NCI-H2107 (cell line): ENCODE results near the gene SYT1.

Experiments
- DNase-seq: peaks from one replicate; lab custom pipeline; 2025; lab: John Stamatoyannopoulos, UW

The SYT1 gene

DNA sequence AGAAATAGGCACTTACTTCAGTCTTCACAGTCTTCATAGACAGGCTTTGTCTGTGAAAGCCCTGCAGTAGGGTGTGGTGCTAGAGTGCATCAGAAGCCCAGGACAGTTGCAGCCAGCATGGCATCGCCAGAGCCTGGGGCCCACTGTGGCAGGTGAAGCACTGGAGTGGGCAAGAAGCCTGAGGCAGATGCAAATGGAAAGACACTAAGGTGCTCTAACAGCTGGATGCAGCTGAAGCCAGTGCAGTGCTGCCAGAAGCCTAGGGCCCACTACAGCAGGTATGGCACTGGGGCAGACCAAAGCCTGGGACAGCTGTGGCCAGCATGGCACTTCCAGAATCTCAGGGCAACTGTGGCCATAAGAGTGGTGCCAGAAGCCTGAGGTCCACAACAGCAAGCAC, 358.6 kb downstream of the SYT1 start:
- no peak for DNase-seq

GRCh38 chr12:79223761-79224160, 359.2 kb downstream of the SYT1 start:
- DNase-seq: no peak

DNA sequence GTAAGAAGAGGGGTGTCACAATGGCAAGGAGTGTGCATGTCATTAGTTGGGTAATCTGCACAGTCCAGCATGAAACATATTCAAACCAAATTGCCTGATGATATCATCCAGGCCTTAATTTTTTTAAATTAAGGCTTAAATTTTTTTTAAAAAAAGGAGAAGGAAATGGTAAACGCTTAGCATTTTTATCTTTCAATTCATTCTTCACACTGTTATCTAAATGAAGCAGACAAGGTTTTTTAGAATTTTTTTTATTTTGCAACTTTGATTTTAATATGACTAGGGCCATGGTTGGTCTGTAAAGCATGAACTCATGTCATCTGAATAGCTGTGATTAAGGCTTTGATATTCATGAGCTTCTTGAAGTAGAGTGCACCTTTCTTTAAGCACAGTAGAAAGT, 362.5 kb downstream of the SYT1 start:
- no peak for DNase-seq

- DNase-seq: no peak
Measured at GRCh38 chr12:79227646-79228045, 363.1 kb downstream of the SYT1 start.

- DNase-seq: peak; percentile 79
Measured at GRCh38 chr12:79233341-79233781, 368.8 kb downstream of the SYT1 start.

GRCh38 chr12:79236920-79237319, 372.3 kb downstream of the SYT1 start:
- no peak for DNase-seq

DNA sequence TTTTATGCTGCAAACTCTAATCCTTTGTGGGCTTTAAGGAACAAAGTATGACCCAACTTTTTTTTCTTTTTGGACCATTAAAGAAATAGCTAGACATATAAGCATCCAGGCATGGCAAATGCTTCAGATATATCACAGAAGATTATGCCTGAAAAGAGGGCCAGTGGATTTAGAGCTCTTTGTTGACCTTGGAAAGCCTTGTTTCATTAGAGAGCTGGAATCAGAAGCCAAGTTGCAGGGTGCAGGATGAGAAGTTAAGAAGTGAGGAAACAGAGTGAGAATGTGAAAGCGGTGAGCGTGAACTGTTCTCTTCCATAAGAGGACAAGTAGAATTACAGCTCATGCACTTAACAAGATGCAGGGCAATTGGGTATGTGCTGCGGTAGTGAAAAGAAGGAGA, 373.7 kb downstream of the SYT1 start:
- no peak for DNase-seq

- DNase-seq: no peak
Measured at GRCh38 chr12:79247494-79247893, 382.9 kb downstream of the SYT1 start.

DNA sequence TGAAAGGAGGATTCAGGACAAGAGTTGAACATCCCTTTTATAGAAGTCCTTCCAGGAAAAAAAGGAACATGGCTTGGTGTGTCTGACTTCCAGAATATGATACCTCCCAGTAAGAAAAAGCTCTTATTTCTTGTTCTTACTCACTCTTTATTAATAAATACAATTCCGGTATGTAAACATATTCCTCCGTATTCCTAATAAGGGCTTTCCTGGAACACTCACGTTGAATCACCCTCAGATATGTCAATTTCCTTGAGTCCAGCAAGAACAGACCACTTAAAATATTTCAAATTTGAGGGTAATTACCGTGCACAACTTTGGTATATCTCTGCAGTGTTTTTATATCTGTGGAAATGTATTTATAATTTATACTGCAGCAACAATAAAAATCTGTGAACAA, 385.6 kb downstream of the SYT1 start:
- DNase-seq: no peak

DNA sequence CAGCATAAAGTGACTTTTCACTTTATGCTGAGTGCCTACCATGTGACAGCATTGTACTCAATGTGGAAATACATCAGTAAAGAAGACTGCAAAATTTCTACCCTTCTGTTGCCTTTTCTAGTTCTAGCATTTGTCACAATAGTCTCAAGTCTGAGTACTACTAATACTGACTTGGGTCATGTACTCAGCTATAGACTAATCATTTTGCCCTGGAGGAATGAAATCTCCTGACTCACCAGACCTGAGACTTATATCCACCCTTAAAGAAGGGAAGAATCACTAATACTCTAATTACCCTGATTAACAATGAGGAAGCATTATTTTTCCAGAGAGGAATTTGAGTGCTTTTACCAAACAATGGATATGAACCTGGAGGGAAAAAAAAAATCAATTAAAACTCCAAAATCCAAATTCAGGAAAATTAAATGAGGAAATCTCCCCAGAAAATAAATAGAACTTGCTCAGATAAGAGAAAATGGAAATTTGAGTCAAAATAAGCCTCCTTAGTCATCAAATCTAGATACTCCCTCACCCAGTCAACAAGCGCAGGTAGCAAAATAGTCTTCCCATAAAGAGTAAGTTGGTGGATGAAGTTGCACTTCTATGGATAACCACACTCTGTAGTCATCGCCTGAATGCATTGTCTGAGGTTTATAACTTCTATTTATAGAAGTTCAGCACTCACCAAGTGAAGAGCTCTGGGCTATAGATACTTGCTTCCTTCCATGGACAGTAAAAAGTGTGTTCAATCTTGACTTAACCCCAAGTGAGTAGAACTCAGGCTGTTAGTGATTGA, 386.6 kb downstream of the SYT1 start:
- no peak for DNase-seq

GRCh38 chr12:79252358-79253075, 387.9 kb downstream of the SYT1 start:
- DNase-seq: no peak

DNA sequence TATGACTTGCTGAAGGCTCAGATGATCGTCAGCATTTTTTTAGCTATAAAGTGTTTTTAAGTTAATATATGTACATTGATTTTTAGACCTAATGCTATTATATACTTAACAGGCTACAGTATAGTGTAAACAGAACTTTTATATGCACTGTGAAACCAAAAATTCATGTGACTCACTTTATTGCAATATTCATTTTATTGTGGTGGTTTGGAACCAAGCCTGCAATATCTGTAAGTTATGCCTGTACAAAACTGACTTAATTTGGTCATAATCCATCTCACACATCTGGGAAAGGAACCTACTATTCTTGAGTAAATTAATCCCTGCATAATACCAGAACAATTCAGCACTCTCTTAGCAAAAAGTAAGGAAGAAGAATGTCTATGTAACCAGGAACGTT, 390.7 kb downstream of the SYT1 start:
- DNase-seq: no peak

DNA sequence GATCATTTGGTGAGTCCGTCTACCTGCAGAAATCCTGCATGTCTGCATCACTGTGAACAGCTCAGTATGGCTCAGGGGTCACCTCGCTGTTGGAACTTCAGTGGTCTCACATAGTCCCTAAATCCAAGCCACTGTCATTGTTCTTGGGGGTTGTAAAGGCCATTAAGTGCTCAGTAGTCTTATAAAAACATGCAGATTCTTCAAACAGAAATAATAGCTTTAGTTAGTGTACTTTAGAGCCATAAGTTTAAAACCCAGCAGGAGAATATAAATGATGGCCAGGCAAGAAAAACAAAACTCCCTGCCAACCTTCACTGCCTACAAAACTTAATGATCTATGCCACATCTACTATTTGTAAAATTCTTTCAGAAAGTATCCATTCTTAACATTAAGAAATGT, 396.3 kb downstream of the SYT1 start:
- DNase-seq: no peak

DNA sequence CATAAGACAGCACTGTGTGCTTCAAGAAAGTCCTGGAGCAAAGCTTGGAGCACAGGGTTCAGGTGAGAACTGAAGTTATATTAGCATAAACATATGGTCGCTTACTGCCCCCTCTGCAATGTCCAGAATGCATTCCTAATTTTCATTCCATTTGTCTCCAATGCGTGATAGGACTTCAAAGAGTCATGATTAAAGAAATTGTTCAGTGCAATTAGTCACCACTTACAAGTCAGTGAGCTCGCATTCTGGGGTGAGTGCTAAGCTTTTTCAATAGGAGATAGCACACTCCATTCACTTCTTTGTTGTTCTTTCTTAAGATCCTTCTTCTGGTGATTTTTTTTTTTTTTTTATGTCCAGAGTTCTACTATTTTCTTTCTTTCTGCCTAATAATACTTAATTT, 398.4 kb downstream of the SYT1 start:
- DNase-seq: no peak

DNA sequence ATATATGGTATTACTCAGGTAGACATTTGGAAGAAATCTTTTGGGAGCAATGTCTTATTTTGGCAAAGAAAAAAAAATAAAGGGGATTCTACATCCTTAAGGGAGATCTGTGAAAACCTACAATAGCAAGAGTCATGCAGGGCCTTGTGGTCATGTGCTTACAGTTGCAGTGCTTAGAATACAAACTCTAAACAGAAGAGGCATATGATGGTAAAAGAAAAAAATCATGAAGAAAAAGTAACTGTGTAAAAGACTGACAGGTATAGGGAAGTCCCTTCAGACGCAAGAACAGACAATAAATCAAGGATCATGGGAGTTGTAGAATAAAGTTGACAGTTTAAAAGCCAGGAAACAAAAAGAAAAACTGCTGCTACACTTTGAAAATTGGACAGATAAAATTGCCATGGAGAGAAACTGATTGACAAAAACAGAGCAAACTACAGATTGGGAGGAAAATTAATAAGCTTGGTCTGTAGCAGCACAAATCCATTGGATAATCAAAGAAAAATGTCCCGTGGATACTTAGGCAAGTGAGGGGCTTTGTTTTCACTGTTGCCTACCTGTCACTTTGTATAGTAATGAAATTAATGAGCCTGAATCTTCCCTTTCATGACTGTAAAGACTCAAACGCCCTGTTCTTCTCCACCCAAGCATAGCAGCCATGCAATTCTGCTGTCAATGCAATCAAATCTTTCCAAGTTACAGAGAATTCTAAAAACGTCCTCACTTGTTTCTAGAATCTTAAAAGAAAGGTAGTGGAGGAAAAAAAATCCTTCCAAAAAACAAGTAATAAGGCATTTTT, 402.0 kb downstream of the SYT1 start:
- DNase-seq: no peak

DNA sequence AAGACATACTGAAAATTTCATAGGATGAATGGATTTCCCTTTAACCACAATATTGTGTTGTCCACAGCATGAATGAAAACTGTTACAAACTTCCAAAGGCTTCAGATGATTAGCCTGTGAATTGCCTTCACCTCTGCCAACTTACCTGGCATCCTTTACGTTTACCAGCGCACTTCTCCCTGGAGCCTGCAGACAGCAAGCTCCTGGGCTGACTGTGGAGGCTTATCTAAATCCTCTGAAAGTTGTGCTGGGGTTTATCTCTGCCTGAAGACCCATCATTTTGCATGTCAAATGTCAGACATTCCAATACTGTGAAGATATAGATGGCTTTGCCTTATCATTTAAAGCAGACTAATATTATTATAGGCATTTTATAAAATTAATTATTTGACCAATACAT, 403.0 kb downstream of the SYT1 start:
- DNase-seq: no peak

DNA sequence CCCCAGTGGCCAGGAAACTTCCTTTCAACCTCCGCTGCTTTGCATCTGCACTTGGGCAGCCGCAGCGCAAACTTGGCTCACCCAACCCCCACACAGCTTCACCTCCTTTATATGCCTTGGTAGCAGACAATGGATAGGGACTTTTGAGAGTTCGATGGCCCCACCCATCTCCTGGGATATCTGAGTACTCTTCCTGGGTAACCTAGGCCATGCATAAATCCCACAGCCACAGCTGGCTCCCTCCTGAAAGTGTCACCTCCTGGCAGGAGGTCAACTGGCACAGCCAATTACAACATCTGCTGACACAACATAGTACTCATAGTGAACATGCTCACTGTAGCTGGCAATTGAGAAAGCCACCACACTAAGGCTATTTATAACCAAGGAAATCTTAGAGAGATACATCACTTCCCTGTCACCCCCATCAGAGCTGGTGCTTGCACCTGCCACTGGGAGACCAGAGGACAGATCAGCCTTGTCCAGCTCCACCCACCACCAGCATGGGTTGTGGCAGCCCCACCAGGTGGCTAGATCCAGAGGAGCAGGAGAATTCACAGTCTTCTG, 410.0 kb downstream of the SYT1 start:
- DNase-seq: peak; percentile 64

GRCh38 chr12:79275631-79276030, 411.1 kb downstream of the SYT1 start:
- DNase-seq: no peak

GRCh38 chr12:79283364-79283763, 418.8 kb downstream of the SYT1 start:
- no peak for DNase-seq

DNA sequence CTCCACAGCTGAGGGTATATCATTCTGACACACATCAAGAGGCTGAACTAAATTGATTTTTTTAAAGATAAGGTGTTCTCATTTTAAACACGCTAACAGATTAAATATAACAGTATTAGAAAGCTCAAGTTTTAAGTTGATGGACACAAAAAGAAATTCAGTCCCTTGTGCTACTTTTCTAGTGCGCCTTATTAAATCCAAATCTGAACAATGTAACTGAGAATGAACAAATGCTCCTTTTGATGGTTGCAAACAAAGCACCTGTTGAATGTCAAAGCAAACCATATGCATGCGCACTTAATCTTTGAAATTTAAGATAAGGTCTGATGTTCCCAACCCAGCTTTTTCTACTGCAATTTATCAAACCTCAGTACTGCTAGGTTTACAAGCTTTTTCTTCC, 424.3 kb downstream of the SYT1 start:
- DNase-seq: no peak

GRCh38 chr12:79291711-79292110, 427.1 kb downstream of the SYT1 start:
- DNase-seq: no peak

- DNase-seq: no peak
Measured at GRCh38 chr12:79294590-79294989, 430.0 kb downstream of the SYT1 start.
